Esophagus muscularis mucosa (tissue), 3 donors: ENCODE measurements around the gene INPP4B.

Experiments used
- POLR2A ChIP-seq: fragments of 450-650 bp; IDR thresholded peaks from one replicate; pipeline ENCODE4 v1.6.1; 2017; ENCODE audit warnings: antibody characterized with exemption, moderate library complexity, mild to moderate bottlenecking, low read depth
- TF ChIP-seq, protein P1 (sequence below), 3 experiments: fragments of 200-600 bp in 2 of 3; fragments of 450-650 bp in 1 of 3; sonication (generic) in 2 of 3; IDR thresholded peaks; one replicate each; pipeline ENCODE4 v1.5.1; 2017 to 2019; ENCODE audit warnings: antibody characterized with exemption in 3 of 3, mild to moderate bottlenecking in 2 of 3, moderate library complexity in 1 of 3

- TF ChIP-seq, protein P1, sequence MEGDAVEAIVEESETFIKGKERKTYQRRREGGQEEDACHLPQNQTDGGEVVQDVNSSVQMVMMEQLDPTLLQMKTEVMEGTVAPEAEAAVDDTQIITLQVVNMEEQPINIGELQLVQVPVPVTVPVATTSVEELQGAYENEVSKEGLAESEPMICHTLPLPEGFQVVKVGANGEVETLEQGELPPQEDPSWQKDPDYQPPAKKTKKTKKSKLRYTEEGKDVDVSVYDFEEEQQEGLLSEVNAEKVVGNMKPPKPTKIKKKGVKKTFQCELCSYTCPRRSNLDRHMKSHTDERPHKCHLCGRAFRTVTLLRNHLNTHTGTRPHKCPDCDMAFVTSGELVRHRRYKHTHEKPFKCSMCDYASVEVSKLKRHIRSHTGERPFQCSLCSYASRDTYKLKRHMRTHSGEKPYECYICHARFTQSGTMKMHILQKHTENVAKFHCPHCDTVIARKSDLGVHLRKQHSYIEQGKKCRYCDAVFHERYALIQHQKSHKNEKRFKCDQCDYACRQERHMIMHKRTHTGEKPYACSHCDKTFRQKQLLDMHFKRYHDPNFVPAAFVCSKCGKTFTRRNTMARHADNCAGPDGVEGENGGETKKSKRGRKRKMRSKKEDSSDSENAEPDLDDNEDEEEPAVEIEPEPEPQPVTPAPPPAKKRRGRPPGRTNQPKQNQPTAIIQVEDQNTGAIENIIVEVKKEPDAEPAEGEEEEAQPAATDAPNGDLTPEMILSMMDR (IDR thresholded peaks at IDR 0.05): no peak
- TF ChIP-seq POLR2A: no peak
Measured at GRCh38 chr4:142427456-142427855, 418.6 kb downstream of the INPP4B start.
